HG03354 (cell line): ENCODE data around the gene MS4A5.
A peak's percentile ranks its signal among the peaks of the same experiment; 100 is the strongest.

ENCODE experiments used
- ATAC-seq: cut with Tn5 transposase; IDR thresholded peaks from one replicate; pipeline ENCODE4 v1.9.1; 2021; ENCODE audit warnings: mild to moderate bottlenecking; ENCODE audit not compliant: unreplicated experiment, poor library complexity, severe bottlenecking

MS4A5 gene

GRCh38 chr11:60469723-60470122 lies 40.4 kb downstream of the MS4A5 start:
- no peak for ATAC-seq

GRCh38 chr11:60477035-60477445 lies 47.7 kb downstream of the MS4A5 start:
- peak; percentile 73 for ATAC-seq

GRCh38 chr11:60482361-60482760 lies 53.0 kb downstream of the MS4A5 start:
- peak; percentile 46 for ATAC-seq

GRCh38 chr11:60485987-60486386 lies 56.6 kb downstream of the MS4A5 start:
- ATAC-seq = peak; percentile 99

- no peak for ATAC-seq
Observed at GRCh38 chr11:60492488-60493009, 63.2 kb downstream of the MS4A5 start, which contains the start of gene MS4A12. MS4A12 (plus strand) TSS chr11:60492778; CDS start chr11:60497319, 4,541 bp downstream.

- no peak for ATAC-seq
Observed at GRCh38 chr11:60493454-60493853, 64.1 kb downstream of the MS4A5 start.
